Erythroblast (primary cell): ENCODE measurements around the gene HOXD13.

Experiments used
- DNase-seq, 2 experiments: peaks; one replicate each; lab custom pipeline; 2025; lab: John Stamatoyannopoulos, UW
- GATA1 ChIP-seq: IDR thresholded peaks from 2 replicates; pipeline ENCODE4 v1.6.1; 2011; ENCODE audit warnings: low read depth, mild to moderate bottlenecking, control low read depth, low read length, moderate library complexity
- POLR2A ChIP-seq: IDR thresholded peaks from 2 replicates; pipeline ENCODE4 v1.6.1; 2011; ENCODE audit warnings: mild to moderate bottlenecking, low read length

HOXD13 gene

GRCh38 chr2:176092270-176093144 lies at the start of gene HOXD13:
Gene HOXD13 (plus strand): TSS chr2:176092721. CDS start chr2:176092891, 170 bp downstream.
- peak in 1 of 2 experiments; percentile 10 for DNase-seq

DNA sequence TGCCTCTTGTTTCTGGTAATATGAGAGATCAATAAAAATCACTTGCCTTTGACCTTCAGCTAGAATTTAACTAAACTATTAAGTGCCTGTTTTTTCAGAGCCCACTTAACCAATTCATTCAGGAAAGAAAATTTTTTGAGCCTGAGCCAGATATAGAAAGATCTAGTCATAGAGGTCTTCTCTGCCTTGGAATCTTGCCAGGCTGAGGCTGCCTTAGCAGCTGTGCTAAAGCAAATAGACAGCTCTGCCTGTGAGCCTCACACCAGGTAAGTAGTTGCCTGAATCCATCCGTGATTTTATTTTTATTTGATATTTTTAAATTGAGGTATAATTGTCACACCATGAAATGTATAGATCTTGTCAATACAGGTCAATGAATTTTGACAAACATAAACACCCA lies 36.1 kb upstream of the HOXD13 start:
- DNase-seq = no peak
- TF ChIP-seq POLR2A = no peak
- TF ChIP-seq GATA1 = no peak

More at GRCh38 chr2:176092270-176093144, at the start of gene HOXD13:
- TF ChIP-seq POLR2A = no peak
- TF ChIP-seq GATA1 = no peak

DNA sequence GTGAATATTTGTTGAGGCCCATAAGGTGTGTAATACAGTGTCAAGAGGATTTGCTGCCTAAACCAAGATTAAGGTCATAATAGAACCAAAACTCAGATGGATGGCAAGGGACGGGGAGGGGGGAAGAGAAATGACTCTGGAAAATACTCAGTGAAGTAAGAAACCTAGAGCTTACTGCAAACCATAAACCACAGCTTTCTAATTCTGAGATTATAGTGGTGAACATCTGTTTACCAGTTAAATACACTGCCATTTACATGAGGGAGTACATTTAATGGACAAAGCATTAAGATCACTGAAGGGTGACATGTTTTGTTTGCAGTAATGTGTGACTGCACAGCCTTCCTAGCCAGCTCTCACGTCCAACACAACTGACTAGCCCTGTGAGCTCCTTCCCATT lies 28.6 kb upstream of the HOXD13 start:
- DNase-seq = no peak
- no peak for TF ChIP-seq GATA1

DNA sequence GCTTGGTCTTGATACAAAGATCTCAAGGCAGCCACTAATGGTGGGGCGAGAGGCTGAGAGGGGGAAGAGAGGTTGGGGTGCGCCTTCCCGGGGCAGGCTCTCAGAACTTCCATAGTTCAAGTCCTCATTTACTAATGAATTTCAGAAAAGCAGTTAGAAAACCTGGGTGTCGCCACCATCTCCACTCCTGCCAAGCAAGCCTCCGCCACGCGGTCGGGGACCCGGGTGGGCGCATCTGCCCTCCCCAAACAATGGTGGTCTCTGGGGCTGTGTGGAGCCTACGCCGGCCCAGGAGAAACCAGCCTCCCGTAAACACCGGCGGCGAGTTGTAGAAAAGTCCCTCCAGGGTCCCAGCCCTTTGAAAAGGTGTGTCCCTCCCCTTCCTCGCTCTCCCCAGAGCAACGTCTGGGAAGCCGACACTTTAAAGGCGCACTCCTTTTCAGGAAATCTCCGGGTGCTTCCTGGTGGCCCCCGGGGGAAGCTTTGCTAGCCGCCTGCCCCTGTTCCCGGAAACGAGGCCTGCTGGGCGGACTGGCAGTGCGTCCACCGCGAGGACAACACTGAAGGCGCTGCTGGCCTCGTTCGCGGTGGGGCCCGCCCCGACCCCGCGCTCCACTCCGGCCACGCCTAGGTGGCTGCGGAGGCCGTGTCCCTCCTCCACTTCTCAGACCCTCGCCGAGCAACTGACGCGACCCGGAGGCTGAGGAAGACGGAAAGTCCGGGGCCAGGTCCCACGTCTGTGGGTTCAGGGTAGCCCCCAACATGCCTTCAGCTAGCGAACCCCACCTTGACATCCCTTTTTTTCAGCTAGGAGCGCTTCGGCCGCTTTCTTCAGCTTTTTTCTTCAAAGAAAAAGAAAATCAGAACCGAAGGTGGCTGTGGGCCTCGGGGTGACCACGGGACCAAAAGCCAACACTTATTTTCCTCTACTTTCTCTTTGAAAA lies 25.6 kb upstream of the HOXD13 start:
- DNase-seq = peak; percentile 20 to 24
- TF ChIP-seq GATA1 = no peak
- no peak for TF ChIP-seq POLR2A

DNA sequence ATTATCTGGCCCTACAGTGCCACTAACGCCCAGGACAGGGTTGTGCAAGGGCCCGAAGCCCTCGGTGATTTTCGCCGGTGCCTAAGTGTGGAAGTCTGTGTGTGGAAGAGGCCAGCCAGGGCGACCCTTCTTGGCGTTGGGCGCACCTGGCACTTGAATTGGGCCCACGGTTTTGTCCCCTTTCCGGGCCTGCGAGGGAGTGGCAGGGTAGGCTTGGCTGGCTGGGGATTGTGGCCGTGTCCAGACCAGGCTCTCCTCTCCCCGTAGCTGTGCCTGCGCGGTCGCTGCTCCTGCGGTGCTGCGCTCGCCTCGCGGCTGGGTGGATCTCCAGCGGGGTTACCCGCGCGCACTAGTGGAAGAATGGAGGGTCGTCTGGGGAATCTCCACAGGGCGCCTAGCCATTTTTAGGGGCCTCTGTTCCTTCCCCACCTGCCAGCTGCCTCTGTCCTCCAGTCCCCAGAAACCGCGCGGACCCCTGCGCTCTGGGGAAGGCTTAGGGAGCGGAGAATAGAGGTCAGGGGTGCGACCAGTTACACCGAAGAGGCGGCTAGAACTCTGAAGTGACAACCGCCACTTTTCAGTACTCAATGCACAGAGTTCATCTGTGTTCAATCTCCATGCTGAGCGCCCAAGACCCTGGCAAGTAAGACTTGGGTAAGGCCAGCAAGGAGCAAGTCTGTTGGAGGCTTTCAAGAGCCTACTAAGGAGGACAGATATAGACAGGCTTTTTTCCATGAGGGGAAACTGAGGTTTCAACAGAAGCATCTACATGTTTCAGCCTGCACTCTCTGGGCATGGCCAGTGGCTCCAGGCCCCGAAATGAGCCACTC lies 24.7 kb upstream of the HOXD13 start:
- TF ChIP-seq GATA1 (no peak), POLR2A (no peak)
- peak; percentile 37 to 46 for DNase-seq

GRCh38 chr2:176068419-176068832 lies 24.1 kb upstream of the HOXD13 start:
- no peak for TF ChIP-seq POLR2A
- no peak for TF ChIP-seq GATA1
- peak in 1 of 2 experiments; percentile 14 for DNase-seq

DNA sequence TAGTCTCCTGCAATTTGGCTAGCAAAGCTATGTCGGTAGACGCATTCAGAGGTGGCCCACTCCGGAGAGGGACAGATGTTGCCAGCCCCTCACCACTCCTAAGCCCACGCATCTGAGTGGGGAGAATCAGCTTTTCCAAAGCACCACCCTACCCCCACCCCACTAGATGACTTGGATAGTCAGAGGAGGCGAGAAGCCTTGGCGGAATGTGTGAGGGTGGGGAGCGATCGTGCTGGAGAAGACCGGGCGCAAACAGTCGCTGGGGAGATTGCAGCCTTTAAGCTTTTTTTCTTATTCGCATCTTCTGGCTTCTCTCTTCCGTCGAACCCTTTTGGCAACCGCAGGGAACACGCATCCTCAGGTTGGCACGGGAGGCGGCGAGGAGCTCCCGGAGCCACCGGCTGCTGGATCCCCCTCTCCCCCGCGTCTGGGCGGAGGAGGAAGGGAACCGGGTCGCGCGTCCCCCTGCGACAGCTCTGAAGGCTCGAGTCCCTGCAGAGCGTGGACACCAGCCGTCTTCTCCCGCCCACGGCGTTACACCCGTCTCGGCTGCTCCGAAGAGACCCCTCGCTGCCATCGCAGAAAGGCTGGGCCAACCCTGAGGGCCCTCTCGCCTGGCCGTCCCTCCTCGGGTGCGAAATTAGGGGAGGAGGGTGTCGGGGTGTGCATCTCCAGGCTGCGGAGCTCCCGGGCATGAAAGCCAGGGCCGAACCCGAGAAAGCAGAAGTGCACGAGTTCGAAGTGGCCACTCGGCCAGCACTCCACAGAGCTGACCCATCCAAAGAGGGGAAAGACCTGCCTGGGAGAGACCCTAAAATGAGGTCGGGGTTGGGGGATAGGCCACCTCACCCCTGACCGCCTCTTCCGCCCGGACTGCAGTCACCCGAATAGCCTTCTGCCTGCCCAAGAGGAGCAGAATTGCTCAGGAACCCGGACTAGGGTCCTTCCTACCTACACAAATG lies 20.9 kb upstream of the HOXD13 start:
- no peak for DNase-seq
- TF ChIP-seq GATA1 (no peak), POLR2A (no peak)

GRCh38 chr2:176072292-176072669 lies 20.2 kb upstream of the HOXD13 start:
- TF ChIP-seq POLR2A (no peak), GATA1 (no peak)

DNA sequence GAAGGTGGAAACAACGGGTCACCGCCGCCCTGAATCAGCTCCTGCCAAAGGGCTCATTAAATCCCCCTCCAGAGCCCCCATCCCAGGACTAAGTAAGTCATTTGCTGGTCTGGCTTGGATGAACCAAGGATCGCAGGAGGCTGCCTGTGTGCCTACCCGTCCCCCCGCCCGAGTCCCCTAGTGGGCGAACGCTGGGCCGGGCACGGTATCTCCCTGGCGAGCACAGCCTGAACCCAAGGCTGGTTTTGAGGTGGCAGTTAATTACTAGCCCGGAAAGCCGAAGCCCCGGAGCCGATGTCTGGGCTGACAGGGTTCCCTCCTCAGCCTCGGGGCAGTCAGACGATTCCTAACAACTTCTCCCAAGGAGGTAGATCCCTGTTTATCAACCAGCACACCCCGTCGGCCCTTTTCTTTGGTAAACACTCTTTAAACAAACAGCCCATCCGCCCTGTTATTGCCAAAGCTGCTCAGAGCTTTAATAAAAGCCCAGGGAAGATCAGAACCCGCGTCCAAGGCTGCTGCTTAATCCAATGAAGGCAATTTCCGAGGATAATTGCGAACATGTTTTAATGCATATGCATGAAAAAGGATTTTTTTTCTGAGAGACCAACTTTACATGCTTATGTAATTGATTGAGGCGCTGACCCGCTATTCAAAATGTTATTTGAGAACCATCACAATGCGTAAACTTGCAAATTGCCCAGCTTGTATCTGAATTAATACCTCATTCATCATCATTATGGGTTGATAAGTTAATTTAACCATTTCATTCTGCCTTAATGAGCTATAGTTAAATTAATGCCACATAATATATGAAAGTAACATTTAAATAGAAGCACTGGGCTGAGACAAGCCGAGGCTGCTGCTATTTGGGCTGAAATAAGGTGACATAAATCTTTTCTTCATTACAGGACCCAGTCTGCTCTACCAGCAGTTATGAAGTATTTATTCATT lies 19.3 kb upstream of the HOXD13 start:
- TF ChIP-seq POLR2A (no peak), GATA1 (no peak)

More at GRCh38 chr2:176072292-176072669, 20.2 kb upstream of the HOXD13 start:
- no peak for DNase-seq

DNA sequence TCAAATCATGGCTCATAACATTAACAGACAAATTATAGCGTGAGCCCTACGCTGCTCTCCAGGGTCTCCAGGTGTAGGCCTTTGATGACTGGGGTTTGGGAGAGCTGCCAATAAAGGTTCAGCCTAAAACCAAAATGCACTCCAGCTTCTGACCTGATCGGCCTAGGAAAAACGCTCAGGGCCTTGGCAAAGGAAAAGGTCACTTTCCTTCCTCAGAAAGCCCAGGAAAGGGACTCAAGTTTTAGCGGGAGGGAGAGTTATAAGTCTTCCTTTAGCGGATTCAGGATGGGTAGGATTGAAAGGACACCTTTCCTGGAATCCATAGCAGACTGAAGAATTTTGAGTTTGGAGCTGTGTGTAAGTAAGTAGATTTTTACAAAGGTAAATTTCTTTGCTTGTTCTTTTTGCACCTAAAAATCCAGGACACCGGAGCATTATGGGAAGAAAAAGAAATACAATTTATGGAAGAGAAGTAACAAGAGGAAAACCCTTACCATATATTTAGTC lies 17.5 kb upstream of the HOXD13 start:
- TF ChIP-seq POLR2A (no peak), GATA1 (no peak)

More for the DNA sequence above, 19.3 kb upstream of the HOXD13 start:
- no peak for DNase-seq

GRCh38 chr2:176075481-176075880 lies 17.0 kb upstream of the HOXD13 start:
- no peak for TF ChIP-seq POLR2A
- TF ChIP-seq GATA1 = no peak
- DNase-seq = no peak

More for the DNA sequence above, 17.5 kb upstream of the HOXD13 start:
- no peak for DNase-seq
